GM19395 (cell line): ENCODE results near the gene GRIK3.

Source experiments
- ATAC-seq: cut with Tn5 transposase; IDR thresholded peaks from one replicate; pipeline ENCODE4 v1.9.1; 2021; ENCODE audit warnings: mild to moderate bottlenecking, moderate library complexity; ENCODE audit not compliant: unreplicated experiment

Gene GRIK3

GRCh38 chr1:36836196-36836883 lies 198.0 kb downstream of the GRIK3 start:
- ATAC-seq = no peak

- ATAC-seq = no peak
These were observed 198.6 kb downstream of the GRIK3 start for GRCh38 chr1:36835696-36836095.

- ATAC-seq = no peak
These were observed 199.2 kb downstream of the GRIK3 start for GRCh38 chr1:36835017-36835695.

GRCh38 chr1:36834586-36834985 lies 199.7 kb downstream of the GRIK3 start:
- ATAC-seq = no peak

GRCh38 chr1:36831186-36831810 lies 203.0 kb downstream of the GRIK3 start:
- ATAC-seq = no peak

- ATAC-seq = no peak
These were observed 204.4 kb downstream of the GRIK3 start for GRCh38 chr1:36829961-36830360.

GRCh38 chr1:36829066-36829465 lies 205.2 kb downstream of the GRIK3 start:
- no peak for ATAC-seq

- ATAC-seq = no peak
These were observed 209.1 kb downstream of the GRIK3 start for GRCh38 chr1:36825226-36825625.

- no peak for ATAC-seq
These were observed 209.9 kb downstream of the GRIK3 start for GRCh38 chr1:36824390-36824861.

GRCh38 chr1:36822648-36823047 lies 211.7 kb downstream of the GRIK3 start:
- ATAC-seq = no peak

- no peak for ATAC-seq
These were observed 212.9 kb downstream of the GRIK3 start for GRCh38 chr1:36821386-36821785.

GRCh38 chr1:36818771-36819170 lies 215.5 kb downstream of the GRIK3 start:
- ATAC-seq = no peak

GRCh38 chr1:36816348-36816747 lies 218.0 kb downstream of the GRIK3 start:
- no peak for ATAC-seq

GRCh38 chr1:36814774-36815173 lies 219.5 kb downstream of the GRIK3 start:
- ATAC-seq = no peak

GRCh38 chr1:36814083-36814482 lies 220.2 kb downstream of the GRIK3 start:
- no peak for ATAC-seq

- no peak for ATAC-seq
These were observed 227.1 kb downstream of the GRIK3 start for GRCh38 chr1:36807262-36807661.

- no peak for ATAC-seq
These were observed 228.2 kb downstream of the GRIK3 start for GRCh38 chr1:36805979-36806640.

- no peak for ATAC-seq
These were observed 229.5 kb downstream of the GRIK3 start for GRCh38 chr1:36804669-36805314.

- ATAC-seq = no peak
These were observed 230.3 kb downstream of the GRIK3 start for GRCh38 chr1:36803868-36804570.

GRCh38 chr1:36802018-36802417 lies 232.3 kb downstream of the GRIK3 start:
- no peak for ATAC-seq
